GM23338 (cell line): ENCODE measurements around the gene LBHD1.

Experiments used
- CREB1 ChIP-seq: fragments of 250-450 bp; sonication (Bioruptor Pico); IDR thresholded peaks from 2 replicates; pipeline ENCODE4 v1.5.0; 2020; ENCODE audit warnings: low read depth, mild to moderate bottlenecking, moderate library complexity
- POLR2AphosphoS5 ChIP-seq: IDR thresholded peaks from 2 replicates; pipeline ENCODE4 v1.6.1; 2016; ENCODE audit warnings: antibody characterized with exemption, low read depth

GRCh38 chr11:62646825-62647608, 25.1 kb downstream of the LBHD1 start:
- TF ChIP-seq POLR2AphosphoS5 (no peak), CREB1 (CRISPR knock-in tag) (no peak)
